Measurements from ENCODE around the gene APPBP2. TPM values are rescaled to one million over a fixed set of nuclear protein-coding genes. Genes with fewer than 3 reads are reported as not detected.

The APPBP2 gene
- total RNA-seq, 1 experiment from 2014 or later = 44.9 TPM

GRCh38 chr17:60464343-60464742, 61.7 kb downstream of the APPBP2 start:
- ChIA-PET CTCF (no interaction called here), POLR2A (ENCODE audit: low non-redundant PET) (no interaction called here)
- Histone ChIP-seq H3K36me3 (ENCODE audit: insufficient read depth, low read length, poor library complexity, severe bottlenecking) (peaks cover 54% of the 10 kb centered on the region), H3K9me3 (ENCODE audit: low read depth, low read length, poor library complexity, severe bottlenecking) (no peaks in the 10 kb centered on the region), H3K27me3 (replicated peaks; ENCODE audit: insufficient read depth, low read depth, low read length, poor library complexity) (no peaks in the 10 kb centered on the region), H3K27ac (ENCODE audit: low read depth, low read length, poor library complexity, severe bottlenecking) (no peak overlapping the region), H3K4me1 (ENCODE audit: insufficient read depth, low read length, poor library complexity, severe bottlenecking) (peaks cover 2% of the 10 kb centered on the region), H3K4me3 (ENCODE audit: low read depth, low read length, poor library complexity, severe bottlenecking) (no peak overlapping the region)
- BruUV-seq (replicated peaks) = no TSS peak
- intact Hi-C loops (cut with micrococcal nuclease; ENCODE audit: unreplicated experiment) = no loop called here
- TF ChIP-seq CTCF (conservative IDR thresholded peaks at IDR 0.05; ENCODE audit: low read depth, low read length) (no peak), EZH2 (IDR thresholded peaks at IDR 0.05; ENCODE audit: borderline replicate concordance, low read depth, low read length, poor library complexity, severe bottlenecking) (no peak)
- DNase-seq (ENCODE audit: low spot score) = no peak

GRCh38 chr17:60463157-60463835, 62.7 kb downstream of the APPBP2 start:
- no TSS peak for BruUV-seq (replicated peaks)
- ChIA-PET CTCF (no interaction called here), POLR2A (ENCODE audit: low non-redundant PET) (no interaction called here)
- TF ChIP-seq EZH2 (IDR thresholded peaks at IDR 0.05; ENCODE audit: borderline replicate concordance, low read depth, low read length, poor library complexity, severe bottlenecking) (no peak), CTCF (conservative IDR thresholded peaks at IDR 0.05; ENCODE audit: low read depth, low read length) (no peak)
- intact Hi-C loops (cut with micrococcal nuclease; ENCODE audit: unreplicated experiment) = no loop called here
- no peak overlapping the region for H3K27ac ChIP-seq (ENCODE audit: low read depth, low read length, poor library complexity, severe bottlenecking)
- no peaks in the 10 kb centered on the region for H3K4me1 ChIP-seq (ENCODE audit: insufficient read depth, low read length, poor library complexity, severe bottlenecking)
- no peaks in the 10 kb centered on the region for H3K27me3 ChIP-seq (replicated peaks; ENCODE audit: insufficient read depth, low read depth, low read length, poor library complexity)
- H3K9me3 ChIP-seq (ENCODE audit: low read depth, low read length, poor library complexity, severe bottlenecking) = no peaks in the 10 kb centered on the region
- peaks cover 54% of the 10 kb centered on the region for H3K36me3 ChIP-seq (ENCODE audit: insufficient read depth, low read length, poor library complexity, severe bottlenecking)
- DNase-seq (ENCODE audit: low spot score) = no peak
- no peak overlapping the region for H3K4me3 ChIP-seq (ENCODE audit: low read depth, low read length, poor library complexity, severe bottlenecking)

- CTCF ChIA-PET = no interaction called here
Observed at GRCh38 chr17:60461584-60461983, 64.5 kb downstream of the APPBP2 start.

More at GRCh38 chr17:60461584-60461983, 64.5 kb downstream of the APPBP2 start:
- intact Hi-C loops (cut with micrococcal nuclease; ENCODE audit: unreplicated experiment) = no loop called here
- Histone ChIP-seq H3K4me3 (ENCODE audit: low read depth, low read length, poor library complexity, severe bottlenecking) (no peak overlapping the region), H3K27ac (ENCODE audit: low read depth, low read length, poor library complexity, severe bottlenecking) (no peak overlapping the region), H3K9me3 (ENCODE audit: low read depth, low read length, poor library complexity, severe bottlenecking) (no peaks in the 10 kb centered on the region), H3K4me1 (ENCODE audit: insufficient read depth, low read length, poor library complexity, severe bottlenecking) (no peaks in the 10 kb centered on the region), H3K36me3 (ENCODE audit: insufficient read depth, low read length, poor library complexity, severe bottlenecking) (peaks cover 57% of the 10 kb centered on the region), H3K27me3 (replicated peaks; ENCODE audit: insufficient read depth, low read depth, low read length, poor library complexity) (no peaks in the 10 kb centered on the region)
- no peak for DNase-seq (ENCODE audit: low spot score)
- no peak for TF ChIP-seq CTCF (conservative IDR thresholded peaks at IDR 0.05; ENCODE audit: low read depth, low read length)
- no peak for TF ChIP-seq EZH2 (IDR thresholded peaks at IDR 0.05; ENCODE audit: borderline replicate concordance, low read depth, low read length, poor library complexity, severe bottlenecking)
- POLR2A ChIA-PET (ENCODE audit: low non-redundant PET) = no interaction called here
- BruUV-seq (replicated peaks) = no TSS peak
